Spleen (tissue), 11 donors: ENCODE results near the gene RPLP2. TPM values are rescaled to one million over a fixed set of nuclear protein-coding genes. Genes with fewer than 3 reads are reported as not detected.

Experiments used
- DNase-seq: peaks from one replicate; pipeline ENCODE4 v3.0.0-alpha.2; 2020
- H3K27ac ChIP-seq, 8 donors: fragments of 200-600 bp; sonication (generic) in 7 of 8; 1 replicate in 4 of 8; 2 replicates in 4 of 8; pipeline versions ENCODE4 v1.5.0 to v1.8.0; 2016 to 2021; ENCODE audit warnings: inconsistent platforms in 4 of 8, mild to moderate bottlenecking in 4 of 8, moderate library complexity in 1 of 8
- H3K27me3 ChIP-seq, 7 donors: fragments of 200-600 bp; sonication (generic) in 6 of 7; replicated peaks in 1 of 7; 1 replicate in 4 of 7; 2 replicates in 3 of 7; pipeline versions ENCODE4 v1.5.0 to v1.8.0; 2016 to 2021; ENCODE audit warnings: inconsistent platforms in 3 of 7, mild to moderate bottlenecking in 1 of 7
- H3K36me3 ChIP-seq, 6 donors: fragments of 200-600 bp; sonication (generic) in 5 of 6; 1 replicate in 4 of 6; 2 replicates in 2 of 6; pipeline versions ENCODE4 v1.5.0 to v1.8.0; 2016 to 2021; ENCODE audit warnings: inconsistent platforms in 2 of 6
- H3K4me1 ChIP-seq, 6 donors: fragments of 200-600 bp; sonication (generic) in 5 of 6; 1 replicate in 3 of 6; 2 replicates in 3 of 6; pipeline versions ENCODE4 v1.5.0 to v1.8.0; 2016 to 2021; ENCODE audit warnings: inconsistent platforms in 3 of 6
- H3K4me3 ChIP-seq, 8 donors: fragments of 200-600 bp; sonication (generic) in 7 of 8; 1 replicate in 4 of 8; 2 replicates in 4 of 8; pipeline versions ENCODE4 v1.5.0 to v1.8.0; 2016 to 2021; ENCODE audit warnings: inconsistent platforms in 4 of 8, mild to moderate bottlenecking in 4 of 8, moderate library complexity in 2 of 8
- H3K9me3 ChIP-seq, 8 donors: fragments of 200-600 bp; sonication (generic) in 7 of 8; 1 replicate in 4 of 8; 2 replicates in 4 of 8; pipeline versions ENCODE4 v1.5.0 to v1.8.0; 2016 to 2021; ENCODE audit warnings: inconsistent platforms in 4 of 8
- CTCF ChIP-seq, 11 experiments: fragments of 200-600 bp in 7 of 11; fragments of 450-650 bp in 4 of 11; sonication (generic) in 4 of 11; IDR thresholded peaks in 8 of 11; conservative IDR thresholded peaks in 3 of 11; 1 replicate in 7 of 11; 2 replicates in 4 of 11; pipeline versions ENCODE4 v1.4.0 to v1.8.0; 2016 to 2021; ENCODE audit warnings: antibody characterized with exemption in 11 of 11, inconsistent platforms in 4 of 11, mild to moderate bottlenecking in 1 of 11
- POLR2A ChIP-seq, 3 donors: fragments of 450-650 bp; IDR thresholded peaks; one replicate each; pipeline ENCODE4 v1.5.1; 2017; ENCODE audit warnings: antibody characterized with exemption in 3 of 3, mild to moderate bottlenecking in 1 of 3
- POLR2AphosphoS5 ChIP-seq, 3 donors: sonication (generic); formaldehyde crosslinking; IDR thresholded peaks; one replicate each; pipeline ENCODE4 v1.5.1; 2017; ENCODE audit warnings: antibody characterized with exemption in 3 of 3
- WGBS, 5 donors: extraction: QIAGEN DNeasy Blood & Tissue Kit in 3 of 5; methylation state at CpG; one replicate each; pipeline versions ENCODE4 v1.1.5 to v1.1.7; 2013 to 2018; 5-methylcytosine and 5-hydroxymethylcytosine counted together
- intact Hi-C: fragments of 100-400 bp; cut with DNase I; formaldehyde crosslinking; loops from one replicate; pipeline ENCODE4 v1.15.0; 2023; ENCODE audit warnings: low total_unique reads
- polyA plus RNA-seq, 3 donors: library from polyadenylated mRNA; stranded (reverse); fragments of 200-250 nt; gene quantifications; one replicate each; pipeline ENCODE4 v1.2.1, GENCODE V29; 2013
- total RNA-seq, 7 donors: library from RNA; depleted of rRNA in 3 of 7; stranded (reverse); fragments of >200 nt in 3 of 7; fragmentation: NEBNext Ultra II Directional in 4 of 7; extraction: Animal tissue kit (Norgen Biotek cat#: 25700) in 4 of 7; gene quantifications; one replicate each; pipeline versions ENCODE4 v1.1.0 to v1.2.1, GENCODE V29; 2016 to 2021
- donor health status: healthy with polysubstance abuse.
- donor health status: DM: no; HTN: no; CAD: no; lungs with moderate emphysema.
- donor health status: DM: no; HTN: no; CAD: no.
- donor health status: Bipolar disorder and iron deficiency.
- donor health status: healthy.
- donor health status: DM: no; HTN: no; CAD: no.
- donor health status: DM: yes; HTN: yes; CAD: no.

RPLP2 gene
- total and polyA plus RNA-seq, 10 donors = 514 to 3,944 (median 2,380) TPM

- H3K27me3 ChIP-seq = peaks cover 0 to 20% (median 4%) of the 10 kb centered on the region in 7 donors
- WGBS, 5 donors = 76 to 95% (median 91%) methylated on average over 7 to 27 of the region's 27 CpGs
- intact Hi-C loops = no loop called here
- H3K4me3 ChIP-seq = no peak overlapping the region
- no peak for TF ChIP-seq CTCF (IDR thresholded peaks at IDR 0.05 in 8 of 11, conservative IDR thresholded peaks at IDR 0.05 in 3 of 11)
- TF ChIP-seq POLR2AphosphoS5 (IDR thresholded peaks at IDR 0.05) = no peak
- no peak for TF ChIP-seq POLR2A (IDR thresholded peaks at IDR 0.05)
- no peak overlapping the region for H3K27ac ChIP-seq
- no peaks in the 10 kb centered on the region for H3K9me3 ChIP-seq
- DNase-seq = no peak
- H3K4me1 ChIP-seq = peaks cover 5 to 71% (median 36%) of the 10 kb centered on the region in 6 donors
- peaks cover 0 to 25% (median 0%) of the 10 kb centered on the region in 6 donors for H3K36me3 ChIP-seq
These were observed 44.1 kb downstream of the RPLP2 start for GRCh38 chr11:853682-854448.

GRCh38 chr11:854601-855329 is 45.0 kb downstream of the RPLP2 start:
- WGBS, 5 donors = 87 to 97% (median 90%) methylated on average over 8 to 20 of the region's 20 CpGs

GRCh38 chr11:855330-855674 is 45.5 kb downstream of the RPLP2 start:
- TF ChIP-seq CTCF (IDR thresholded peaks at IDR 0.05 in 8 of 11, conservative IDR thresholded peaks at IDR 0.05 in 3 of 11) (no peak), POLR2AphosphoS5 (IDR thresholded peaks at IDR 0.05) (no peak), POLR2A (IDR thresholded peaks at IDR 0.05) (no peak)
- H3K36me3 ChIP-seq = peaks cover 0 to 23% (median 0%) of the 10 kb centered on the region in 6 donors
- DNase-seq = no peak
- H3K4me1 ChIP-seq = peaks cover 0 to 71% (median 33%) of the 10 kb centered on the region in 6 donors
- no peaks in the 10 kb centered on the region for H3K9me3 ChIP-seq
- no peak overlapping the region for H3K4me3 ChIP-seq
- 83 to 89% (median 87%) methylated on average over 6 to 7 of the region's 7 CpGs for WGBS, 5 donors
- H3K27ac ChIP-seq = peak overlapping the region in 1 of 8 donors; percentile 1
- peaks cover 0 to 6% (median 0%) of the 10 kb centered on the region in 7 donors for H3K27me3 ChIP-seq
- intact Hi-C loops = no loop called here

More at GRCh38 chr11:854601-855329, 45.0 kb downstream of the RPLP2 start:
- intact Hi-C loops = no loop called here
- DNase-seq = no peak
- Histone ChIP-seq H3K9me3 (no peaks in the 10 kb centered on the region), H3K36me3 (peaks cover 0 to 25% (median 0%) of the 10 kb centered on the region in 6 donors), H3K27ac (peak overlapping the region in 1 of 8 donors; percentile 1), H3K27me3 (peaks cover 0 to 11% (median 3%) of the 10 kb centered on the region in 7 donors), H3K4me1 (peaks cover 0 to 71% (median 34%) of the 10 kb centered on the region in 6 donors), H3K4me3 (no peak overlapping the region)
- TF ChIP-seq POLR2A (IDR thresholded peaks at IDR 0.05) = no peak
- TF ChIP-seq POLR2AphosphoS5 (IDR thresholded peaks at IDR 0.05) = no peak
- no peak for TF ChIP-seq CTCF (IDR thresholded peaks at IDR 0.05 in 8 of 11, conservative IDR thresholded peaks at IDR 0.05 in 3 of 11)

- intact Hi-C loops = no loop called here
- Histone ChIP-seq H3K4me1 (peaks cover 0 to 71% (median 28%) of the 10 kb centered on the region in 6 donors), H3K27ac (peak overlapping the region in 2 of 8 donors; percentile 30), H3K4me3 (no peak overlapping the region), H3K27me3 (peaks cover 0 to 1% (median 0%) of the 10 kb centered on the region in 7 donors), H3K36me3 (peaks cover 0 to 18% (median 0%) of the 10 kb centered on the region in 6 donors), H3K9me3 (no peaks in the 10 kb centered on the region)
- DNase-seq = no peak
- peak in 1 of 3 donors; percentile 8 for TF ChIP-seq POLR2AphosphoS5 (IDR thresholded peaks at IDR 0.05)
- no peak for TF ChIP-seq CTCF (IDR thresholded peaks at IDR 0.05 in 8 of 11, conservative IDR thresholded peaks at IDR 0.05 in 3 of 11)
- WGBS, 5 donors = 67 to 93% (median 87%) methylated on average over 8 to 12 of the region's 12 CpGs
These were observed 46.0 kb downstream of the RPLP2 start for GRCh38 chr11:855796-856195.
